CD8-positive, alpha-beta memory T cell (primary cell): ENCODE measurements around the gene AOC2. TPM values are rescaled to one million over a fixed set of nuclear protein-coding genes. Genes with fewer than 3 reads are reported as not detected.
A peak's percentile ranks its signal among the peaks of the same experiment; 100 is the strongest.
"Not testable (repeated sequence)": the region's sequence is repeated elsewhere in the genome, so short reads cannot be mapped to it uniquely, and the experiment has no call there.

Experiments
- CTCF ChIA-PET: fragments of 350-600 bp; sonication (Branson Sonifier 250); formaldehyde crosslinking; loops from one replicate; lab custom pipeline; 2021; ENCODE audit warnings: antibody characterized with exemption; lab: Charles Lee
- POLR2A ChIA-PET: fragments of 350-600 bp; sonication (Branson Sonifier 250); formaldehyde crosslinking; loops from one replicate; lab custom pipeline; 2021; ENCODE audit warnings: antibody characterized with exemption; lab: Charles Lee
- DNase-seq, 5 donors: peaks; one replicate each; pipeline versions ENCODE4 v3.0.0 to v3.0.0-alpha.2; 2020 to 2022; ENCODE audit warnings: mixed read lengths in 1 of 5
- H3K27ac ChIP-seq: one replicate; pipeline ENCODE4 v1.7.0; 2013; ENCODE audit warnings: low read depth, mild to moderate bottlenecking, low read length, moderate library complexity
- H3K27me3 ChIP-seq: 2 replicates; pipeline ENCODE4 v1.7.0; 2013; ENCODE audit warnings: low read length, mild to moderate bottlenecking; ENCODE audit not compliant: insufficient read depth, poor library complexity, severe bottlenecking
- H3K36me3 ChIP-seq: 2 replicates; pipeline ENCODE4 v1.7.0; 2013; ENCODE audit warnings: mild to moderate bottlenecking, low read length, moderate library complexity; ENCODE audit not compliant: insufficient read depth
- H3K4me1 ChIP-seq: 2 replicates; pipeline ENCODE4 v1.7.0; 2013; ENCODE audit warnings: mild to moderate bottlenecking, low read length, moderate library complexity; ENCODE audit not compliant: insufficient read depth
- H3K4me3 ChIP-seq: 2 replicates; pipeline ENCODE4 v1.7.0; 2013; ENCODE audit warnings: mild to moderate bottlenecking, low read length
- H3K9me3 ChIP-seq: 2 replicates; pipeline ENCODE4 v1.7.0; 2013; ENCODE audit warnings: mild to moderate bottlenecking, low read length
- H3K27ac Mint-ChIP-seq, 8 donors: one replicate each; pipeline ENCODE4 v1.8.0; 2020 to 2021; ENCODE audit warnings: mixed read lengths in 8 of 8, mild to moderate bottlenecking in 6 of 8, inconsistent platforms in 3 of 8, moderate library complexity in 3 of 8
- H3K27me3 Mint-ChIP-seq, 2 donors: one replicate each; pipeline ENCODE4 v1.8.0; 2020 to 2021; ENCODE audit warnings: mixed read lengths in 2 of 2, mild to moderate bottlenecking in 1 of 2, moderate library complexity in 1 of 2
- H3K36me3 Mint-ChIP-seq, 3 donors: one replicate each; pipeline ENCODE4 v1.8.0; 2020 to 2021; ENCODE audit warnings: mixed read lengths in 3 of 3, inconsistent platforms in 1 of 3, mild to moderate bottlenecking in 1 of 3
- H3K4me1 Mint-ChIP-seq, 3 donors: one replicate each; pipeline ENCODE4 v1.8.0; 2020 to 2021; ENCODE audit warnings: mixed read lengths in 3 of 3, inconsistent platforms in 1 of 3, mild to moderate bottlenecking in 1 of 3
- H3K4me3 Mint-ChIP-seq, 7 donors: one replicate each; pipeline ENCODE4 v1.8.0; 2020 to 2021; ENCODE audit warnings: mixed read lengths in 7 of 7, mild to moderate bottlenecking in 6 of 7, moderate library complexity in 4 of 7, inconsistent platforms in 2 of 7
- H3K9me3 Mint-ChIP-seq, 5 donors: one replicate each; pipeline ENCODE4 v1.8.0; 2020 to 2022; ENCODE audit warnings: mixed read lengths in 5 of 5, mild to moderate bottlenecking in 3 of 5, moderate library complexity in 2 of 5, inconsistent platforms in 1 of 5
- polyA plus RNA-seq: library from polyadenylated mRNA; unstranded; fragments of 300-500 nt; fragmentation: Illumina TruSeq; gene quantifications from one replicate; pipeline ENCODE4 v1.2.3, GENCODE V29; 2021
- total RNA-seq, 2 experiments: library from RNA; stranded (reverse); gene quantifications; one replicate each; pipeline ENCODE4 v1.2.3, GENCODE V29; 2021

AOC2 gene
- total and polyA plus RNA-seq, 3 experiments from 2014 or later, result 0.09 to 2.7 (median 2.4) TPM

DNA sequence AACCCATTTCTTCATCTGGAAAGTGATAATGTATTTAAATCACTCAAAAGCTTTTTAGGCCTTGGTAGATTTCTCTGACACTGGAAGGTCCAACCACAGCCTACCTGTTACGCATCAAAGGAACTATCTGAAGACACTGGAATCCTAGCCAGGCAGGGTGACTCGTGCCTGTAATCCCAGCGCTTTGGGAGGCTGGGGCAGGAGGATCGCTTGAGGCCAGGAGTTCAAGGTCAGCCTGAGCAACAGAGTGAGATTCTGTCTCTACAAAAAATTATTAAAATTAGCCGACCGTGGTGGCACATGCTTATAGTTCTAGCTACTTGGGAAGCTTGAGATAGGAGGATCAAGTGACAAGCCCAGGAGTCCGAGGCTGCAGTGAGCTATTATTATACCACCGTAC is 37.8 kb downstream of the AOC2 start:
- Mint-ChIP-seq H3K27ac (peak overlapping the region in 1 of 8 donors; percentile 86), H3K36me3 (no peaks in the 10 kb centered on the region), H3K4me1 (no peaks in the 10 kb centered on the region), H3K27me3 (peaks cover 19 to 20% of the 10 kb centered on the region in 2 donors), H3K9me3 (no peaks in the 10 kb centered on the region), H3K4me3 (no peak overlapping the region)
- Histone ChIP-seq H3K27ac (no peak overlapping the region), H3K27me3 (no peaks in the 10 kb centered on the region), H3K4me3 (no peak overlapping the region), H3K4me1 (no peaks in the 10 kb centered on the region), H3K9me3 (no peaks in the 10 kb centered on the region), H3K36me3 (no peaks in the 10 kb centered on the region)
- DNase-seq, result no peak
- ChIA-PET POLR2A (no interaction called here), CTCF (no interaction called here)

DNA sequence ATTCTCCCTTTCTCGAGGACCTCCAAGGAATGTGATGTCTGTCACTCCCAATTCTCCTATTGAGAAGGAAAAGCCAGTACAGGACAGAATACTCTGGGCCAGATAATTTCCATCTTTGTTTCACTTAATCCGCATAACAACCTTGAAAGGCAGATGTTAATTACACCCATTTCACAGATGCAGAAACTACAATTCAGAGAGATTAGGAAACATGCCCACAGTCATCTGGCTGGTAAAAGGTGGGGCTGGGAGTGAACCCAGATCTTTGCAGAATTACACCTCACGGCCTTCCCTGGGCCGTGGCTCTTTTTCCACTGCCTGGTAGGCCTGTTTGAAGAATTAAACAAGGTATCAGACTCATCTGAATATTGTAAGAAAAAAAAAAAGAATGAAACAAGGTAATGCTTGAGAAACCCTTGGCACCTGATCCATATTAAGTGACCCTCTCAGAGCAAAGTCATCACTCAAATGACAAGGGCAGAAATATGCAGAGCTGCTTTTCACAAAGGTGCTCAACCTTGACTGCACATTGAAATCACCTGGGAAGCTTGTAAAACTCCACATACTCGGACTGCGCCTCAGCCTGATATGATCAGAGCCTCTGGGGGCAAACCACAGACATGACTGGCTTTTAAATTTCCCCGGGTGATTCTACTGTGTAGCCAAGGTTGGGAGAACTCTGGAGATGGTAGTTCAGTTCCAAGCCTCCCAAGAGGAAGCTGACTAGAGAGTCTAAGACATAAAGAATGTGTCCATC is 39.6 kb downstream of the AOC2 start:
- H3K36me3 ChIP-seq, result no peaks in the 10 kb centered on the region
- POLR2A ChIA-PET, result no interaction called here
- no peaks in the 10 kb centered on the region for H3K4me1 Mint-ChIP-seq
- no peak for DNase-seq
- H3K9me3 Mint-ChIP-seq, result no peaks in the 10 kb centered on the region
- H3K27me3 ChIP-seq, result no peaks in the 10 kb centered on the region
- H3K4me1 ChIP-seq, result no peaks in the 10 kb centered on the region
- H3K9me3 ChIP-seq, result no peaks in the 10 kb centered on the region
- H3K36me3 Mint-ChIP-seq, result no peaks in the 10 kb centered on the region
- no peak overlapping the region for H3K27ac Mint-ChIP-seq
- no peak overlapping the region for H3K27ac ChIP-seq
- H3K27me3 Mint-ChIP-seq, result peaks cover 5 to 8% of the 10 kb centered on the region in 2 donors
- H3K4me3 ChIP-seq, result no peak overlapping the region
- CTCF ChIA-PET, result no interaction called here
- no peak overlapping the region for H3K4me3 Mint-ChIP-seq

DNA sequence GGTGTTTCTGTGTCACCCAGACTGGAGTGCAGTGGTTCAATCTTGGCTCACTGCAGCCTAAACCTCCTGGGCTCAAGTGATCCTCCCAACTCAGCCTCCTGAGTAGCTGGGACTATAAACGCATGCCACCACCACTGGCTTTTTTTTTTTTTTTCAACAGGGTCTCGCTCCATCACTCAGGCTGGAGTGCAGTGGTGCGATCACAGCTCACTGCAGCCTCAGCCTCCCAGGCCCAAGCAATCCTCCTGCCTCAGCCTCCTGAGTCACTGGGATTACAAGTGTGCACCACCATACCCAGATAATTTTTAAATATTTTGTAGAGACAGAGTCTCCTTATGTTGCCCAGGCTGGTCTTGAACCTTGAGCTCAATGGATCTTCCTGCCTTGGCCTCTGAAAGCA is 41.4 kb downstream of the AOC2 start:
- H3K27ac ChIP-seq, CTCF ChIA-PET, H3K27me3 ChIP-seq, H3K36me3 Mint-ChIP-seq, DNase-seq, POLR2A ChIA-PET, H3K4me1 ChIP-seq, H3K4me1 Mint-ChIP-seq, H3K36me3 ChIP-seq, H3K9me3 Mint-ChIP-seq, H3K27me3 Mint-ChIP-seq, H3K9me3 ChIP-seq, H3K4me3 Mint-ChIP-seq, H3K4me3 ChIP-seq: not testable (repeated sequence)
- peak overlapping the region in 1 of 8 donors; percentile 77 for H3K27ac Mint-ChIP-seq

DNA sequence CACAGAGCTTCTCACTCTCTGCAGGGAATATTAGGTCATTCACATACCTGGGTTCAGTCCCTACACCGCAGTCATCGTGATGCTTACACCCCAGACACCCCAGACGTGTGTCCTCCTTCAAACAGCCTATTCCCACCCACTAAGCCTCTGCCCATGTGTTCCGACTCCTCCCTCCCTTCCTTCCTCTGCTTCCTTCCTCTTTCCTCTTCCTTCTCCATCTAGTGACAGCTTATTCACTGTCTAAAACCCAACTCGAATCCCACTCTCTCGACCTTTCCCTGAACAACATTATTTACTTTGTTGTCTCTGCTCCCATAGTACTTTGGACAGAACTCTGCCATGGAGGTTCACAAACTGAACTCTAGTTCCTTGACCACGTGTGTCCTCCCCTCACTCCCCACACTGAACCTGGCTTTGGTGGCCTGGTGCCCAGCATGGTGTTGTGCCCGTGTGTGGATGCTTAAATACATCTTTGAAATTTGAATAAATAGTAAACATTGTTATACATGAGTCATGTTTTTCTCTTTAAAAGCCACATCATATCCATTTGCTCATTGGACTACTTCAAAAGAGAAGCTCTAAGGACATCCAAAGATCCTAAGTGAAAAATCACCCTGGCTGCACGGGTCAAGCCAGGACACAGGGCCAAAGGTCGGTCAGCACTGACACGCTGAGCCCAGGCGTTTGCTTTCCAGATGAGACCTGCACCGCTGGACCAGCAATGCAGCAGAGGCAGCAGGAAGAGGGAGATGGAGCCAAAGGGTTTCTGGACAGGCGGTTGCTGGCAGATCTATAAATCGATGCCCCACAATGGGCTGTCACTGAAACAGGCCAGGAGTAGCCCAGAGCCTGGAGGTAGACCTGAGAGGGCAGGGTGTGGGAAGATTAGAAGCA is 42.1 kb downstream of the AOC2 start:
- Mint-ChIP-seq H3K36me3 (no peaks in the 10 kb centered on the region), H3K27me3 (peaks cover 4 to 5% of the 10 kb centered on the region in 2 donors), H3K9me3 (no peaks in the 10 kb centered on the region), H3K4me3 (no peak overlapping the region), H3K4me1 (no peaks in the 10 kb centered on the region), H3K27ac (peak overlapping the region in 1 of 8 donors; percentile 77)
- no peaks in the 10 kb centered on the region for H3K27me3 ChIP-seq
- POLR2A ChIA-PET, result no interaction called here
- H3K9me3 ChIP-seq, result no peaks in the 10 kb centered on the region
- no peak overlapping the region for H3K4me3 ChIP-seq
- DNase-seq, result no peak
- H3K4me1 ChIP-seq, result no peaks in the 10 kb centered on the region
- H3K36me3 ChIP-seq, result no peaks in the 10 kb centered on the region
- H3K27ac ChIP-seq, result no peak overlapping the region
- CTCF ChIA-PET, result no interaction called here

DNA sequence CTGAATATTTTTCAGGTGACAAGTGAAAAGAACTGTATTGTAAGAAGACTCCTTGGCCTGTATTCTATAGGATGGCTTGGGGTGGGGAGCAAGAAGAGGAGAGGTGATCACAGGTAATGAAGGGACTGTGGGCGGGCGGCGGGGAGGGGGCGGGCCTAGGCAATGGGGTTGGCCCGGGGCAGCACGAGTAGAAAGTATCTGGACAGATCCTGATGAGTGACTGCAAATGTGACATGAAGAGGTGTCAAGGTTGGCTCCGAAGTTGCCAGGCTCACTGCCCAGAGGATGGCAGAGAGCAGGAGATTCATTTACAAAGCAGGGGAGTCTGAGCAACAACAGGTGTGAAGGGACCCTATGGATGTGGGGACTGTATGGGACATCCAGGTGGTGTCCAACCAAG is 45.4 kb downstream of the AOC2 start:
- Mint-ChIP-seq H3K4me3 (no peak overlapping the region), H3K36me3 (no peaks in the 10 kb centered on the region), H3K27me3 (peaks cover 5 to 18% of the 10 kb centered on the region in 2 donors), H3K4me1 (no peaks in the 10 kb centered on the region), H3K9me3 (no peaks in the 10 kb centered on the region), H3K27ac (no peak overlapping the region)
- no peaks in the 10 kb centered on the region for H3K4me1 ChIP-seq
- no peaks in the 10 kb centered on the region for H3K36me3 ChIP-seq
- no peak overlapping the region for H3K4me3 ChIP-seq
- ChIA-PET CTCF (no interaction called here), POLR2A (no interaction called here)
- no peak overlapping the region for H3K27ac ChIP-seq
- H3K9me3 ChIP-seq, result no peaks in the 10 kb centered on the region
- DNase-seq, result no peak
- H3K27me3 ChIP-seq, result no peaks in the 10 kb centered on the region

DNA sequence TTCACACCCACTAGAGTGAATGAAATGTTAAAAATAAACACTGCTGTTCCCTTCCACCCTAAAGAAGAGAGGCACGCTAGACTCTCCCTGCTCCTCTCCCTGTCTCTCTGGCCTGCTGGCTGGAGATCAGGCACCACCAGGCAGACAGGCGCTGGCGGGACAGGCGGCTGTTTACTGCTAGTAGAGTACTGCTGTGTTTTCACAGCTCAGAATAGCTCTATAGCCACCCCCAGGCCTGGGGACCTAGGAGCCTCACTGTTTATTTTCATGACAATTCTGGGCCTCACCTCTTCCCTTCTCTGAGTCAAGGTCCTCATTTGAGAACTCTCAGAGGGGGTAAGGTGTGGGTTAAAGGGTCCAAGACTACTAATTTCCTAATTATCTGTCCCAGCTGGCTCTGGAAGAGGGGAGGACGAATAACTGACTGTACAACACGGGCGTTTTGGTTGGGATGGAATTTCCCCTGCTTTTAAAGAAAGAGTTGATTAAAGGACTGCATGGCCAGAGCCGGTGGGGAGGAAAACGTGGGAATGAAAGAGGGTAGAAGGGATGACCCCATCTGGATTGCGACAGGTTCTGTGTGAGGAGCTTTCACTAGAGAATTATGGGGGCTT is 47.3 kb downstream of the AOC2 start:
- Histone ChIP-seq H3K27ac (no peak overlapping the region), H3K9me3 (no peaks in the 10 kb centered on the region), H3K27me3 (no peaks in the 10 kb centered on the region), H3K4me3 (no peak overlapping the region), H3K36me3 (no peaks in the 10 kb centered on the region), H3K4me1 (no peaks in the 10 kb centered on the region)
- H3K27me3 Mint-ChIP-seq, result peaks cover 9 to 21% of the 10 kb centered on the region in 2 donors
- H3K9me3 Mint-ChIP-seq, result no peaks in the 10 kb centered on the region
- peak overlapping the region in 5 of 8 donors; percentile 3 to 64 (median 42) for H3K27ac Mint-ChIP-seq
- H3K4me1 Mint-ChIP-seq, result no peaks in the 10 kb centered on the region
- DNase-seq, result no peak
- no peaks in the 10 kb centered on the region for H3K36me3 Mint-ChIP-seq
- no peak overlapping the region for H3K4me3 Mint-ChIP-seq
- CTCF ChIA-PET, result no interaction called here
- POLR2A ChIA-PET, result no interaction called here

DNA sequence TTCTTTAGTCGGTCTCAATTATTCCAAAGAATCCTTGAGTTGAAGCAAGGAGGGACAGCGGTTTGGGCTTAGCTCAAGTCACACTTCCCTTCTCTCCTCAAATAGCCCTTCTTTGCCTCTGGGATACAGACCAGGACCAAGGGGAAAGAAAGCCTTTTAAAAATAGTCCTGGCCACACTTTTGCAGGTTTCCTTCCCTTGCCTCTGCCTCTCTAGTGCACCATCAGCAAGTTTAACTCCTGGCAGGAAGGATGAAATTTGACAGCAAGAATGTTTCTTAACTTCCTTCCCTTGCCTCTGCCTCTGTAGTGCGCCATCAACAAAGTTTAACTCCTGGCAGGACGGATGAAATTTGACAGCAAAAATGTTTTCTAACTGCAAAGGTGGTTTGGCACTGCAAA is 49.0 kb downstream of the AOC2 start:
- H3K4me3 Mint-ChIP-seq, result no peak overlapping the region
- H3K9me3 Mint-ChIP-seq, result no peaks in the 10 kb centered on the region
- no peak overlapping the region for H3K27ac Mint-ChIP-seq
- H3K4me3 ChIP-seq, result no peak overlapping the region
- H3K27me3 ChIP-seq, result peaks cover 1% of the 10 kb centered on the region
- H3K27ac ChIP-seq, result no peak overlapping the region
- ChIA-PET POLR2A (no interaction called here), CTCF (no interaction called here)
- H3K4me1 Mint-ChIP-seq, result no peaks in the 10 kb centered on the region
- DNase-seq, result no peak
- H3K36me3 ChIP-seq, result no peaks in the 10 kb centered on the region
- no peaks in the 10 kb centered on the region for H3K36me3 Mint-ChIP-seq
- H3K27me3 Mint-ChIP-seq, result peaks cover 13 to 28% of the 10 kb centered on the region in 2 donors
- no peaks in the 10 kb centered on the region for H3K4me1 ChIP-seq
- H3K9me3 ChIP-seq, result no peaks in the 10 kb centered on the region
